Renal cortical epithelial cell (primary cell): ENCODE measurements around the gene INPP5A. TPM values are rescaled to one million over a fixed set of nuclear protein-coding genes. Genes with fewer than 3 reads are reported as not detected.

ENCODE experiments used
- DNase-seq: peaks from one replicate; pipeline ENCODE4 v3.0.0-alpha.2; 2011; ENCODE audit warnings: low read depth
- total RNA-seq: library from RNA; depleted of rRNA; stranded (reverse); fragments of >200 nt; gene quantifications from 2 replicates; pipeline ENCODE4 v1.2.3, GENCODE V29; 2014

INPP5A gene
- total RNA-seq, 1 donor from 2014 or later: 30.7 TPM

- no peak for DNase-seq
These were observed 90.3 kb downstream of the INPP5A start for GRCh38 chr10:132627666-132628531.

- no peak for DNase-seq
These were observed 91.6 kb downstream of the INPP5A start for GRCh38 chr10:132628966-132629900.

- DNase-seq: no peak
These were observed 92.6 kb downstream of the INPP5A start for GRCh38 chr10:132630156-132630555.

- DNase-seq: no peak
These were observed 93.2 kb downstream of the INPP5A start for GRCh38 chr10:132630666-132631337.

GRCh38 chr10:132631338-132631735, 93.8 kb downstream of the INPP5A start:
- no peak for DNase-seq

GRCh38 chr10:132632091-132632561, 94.5 kb downstream of the INPP5A start:
- DNase-seq: no peak

- peak; percentile 7 for DNase-seq
These were observed 95.5 kb downstream of the INPP5A start for GRCh38 chr10:132632851-132633684.

GRCh38 chr10:132634241-132634946, 96.8 kb downstream of the INPP5A start:
- DNase-seq: no peak

- no peak for DNase-seq
These were observed 97.3 kb downstream of the INPP5A start for GRCh38 chr10:132634947-132635271.

GRCh38 chr10:132636358-132636757, 98.8 kb downstream of the INPP5A start:
- DNase-seq: no peak

GRCh38 chr10:132637477-132638129, 100.0 kb downstream of the INPP5A start:
- DNase-seq: peak; percentile 51

- DNase-seq: no peak
These were observed 100.5 kb downstream of the INPP5A start for GRCh38 chr10:132638130-132638515.

GRCh38 chr10:132639470-132639869, 101.9 kb downstream of the INPP5A start:
- DNase-seq: no peak

GRCh38 chr10:132640326-132641125, 102.9 kb downstream of the INPP5A start:
- DNase-seq: no peak

- DNase-seq: no peak
These were observed 103.8 kb downstream of the INPP5A start for GRCh38 chr10:132641401-132641800.

- DNase-seq: no peak
These were observed 104.6 kb downstream of the INPP5A start for GRCh38 chr10:132641966-132642731.

GRCh38 chr10:132642732-132643008, 105.1 kb downstream of the INPP5A start:
- no peak for DNase-seq

- DNase-seq: no peak
These were observed 106.3 kb downstream of the INPP5A start for GRCh38 chr10:132643709-132644526.
